Muscle layer of duodenum (tissue), 2 donors: ENCODE results near the gene SH3D19.
"Not testable (repeated sequence)": the region's sequence is repeated elsewhere in the genome, so short reads cannot be mapped to it uniquely, and the experiment has no call there.

Experiments
- H3K27ac ChIP-seq: one replicate; pipeline ENCODE4 v1.7.0; 2013; ENCODE audit warnings: mild to moderate bottlenecking, low read length
- H3K27me3 ChIP-seq: one replicate; pipeline ENCODE4 v1.7.0; 2013; ENCODE audit warnings: low read depth, mild to moderate bottlenecking, control low read depth, low read length
- H3K36me3 ChIP-seq, 2 donors: one replicate each; pipeline ENCODE4 v1.7.0; 2013; ENCODE audit warnings: low read length in 2 of 2, control low read depth in 1 of 2, mild to moderate bottlenecking in 1 of 2; ENCODE audit not compliant: insufficient read depth in 2 of 2, control insufficient read depth in 1 of 2
- H3K4me1 ChIP-seq, 2 donors: one replicate each; pipeline ENCODE4 v1.7.0; 2013; ENCODE audit warnings: low read length in 2 of 2, mild to moderate bottlenecking in 2 of 2, control low read depth in 1 of 2, moderate library complexity in 1 of 2; ENCODE audit not compliant: insufficient read depth in 2 of 2, control insufficient read depth in 1 of 2
- H3K4me3 ChIP-seq, 2 donors: one replicate each; pipeline ENCODE4 v1.7.0; 2013; ENCODE audit warnings: low read length in 2 of 2, low read depth in 1 of 2, mild to moderate bottlenecking in 1 of 2
- H3K9me3 ChIP-seq, 2 donors: one replicate each; pipeline ENCODE4 v1.7.0; 2013; ENCODE audit warnings: low read length in 2 of 2, control low read depth in 1 of 2, mild to moderate bottlenecking in 1 of 2; ENCODE audit not compliant: control insufficient read depth in 1 of 2
- donor health status: healthy.

SH3D19 gene

DNA sequence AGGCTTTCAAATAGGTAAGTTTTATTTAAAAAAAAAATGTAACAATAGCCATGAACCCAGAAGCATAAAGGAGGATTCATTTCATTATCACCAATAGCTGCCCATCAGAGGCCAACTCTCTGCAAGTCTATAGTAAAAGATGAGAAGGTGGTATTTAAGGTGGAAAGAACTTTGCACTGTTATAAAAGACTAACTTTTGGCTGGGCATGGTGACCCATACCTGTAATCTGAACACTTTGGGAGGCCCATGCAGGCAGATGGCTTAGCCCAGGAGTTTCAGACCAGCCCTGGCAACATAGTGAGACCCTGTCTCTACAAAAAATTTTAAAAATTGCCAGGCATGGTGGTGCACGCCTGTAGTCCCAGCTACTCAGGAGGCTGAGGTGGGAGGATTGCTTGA is 182.6 kb downstream of the SH3D19 start:
- Histone ChIP-seq H3K9me3 (no peaks in the 10 kb centered on the region), H3K4me1 (no peaks in the 10 kb centered on the region), H3K27me3 (no peaks in the 10 kb centered on the region), H3K4me3 (no peak overlapping the region), H3K27ac (no peak overlapping the region), H3K36me3 (peaks cover 37 to 42% of the 10 kb centered on the region in 2 donors)

DNA sequence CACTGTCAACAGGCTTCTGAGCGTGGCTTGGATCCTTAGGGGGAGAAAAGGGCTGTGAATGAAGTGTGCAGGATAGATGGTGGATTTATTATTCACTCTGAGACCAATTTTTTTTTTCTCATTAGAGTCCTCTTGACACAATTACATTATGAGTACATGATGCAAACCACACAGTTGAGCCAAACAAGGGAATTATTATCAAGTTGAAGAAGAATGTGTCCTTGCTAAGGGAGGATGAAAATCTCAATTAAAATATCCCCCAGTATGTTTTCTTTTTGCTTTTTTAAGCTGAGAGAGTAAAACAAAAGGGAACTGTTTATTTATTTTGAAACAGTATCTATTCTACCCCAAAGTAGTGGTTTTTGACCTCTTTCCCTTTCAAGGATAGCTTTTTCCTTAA is 185.6 kb downstream of the SH3D19 start:
- Histone ChIP-seq H3K27me3 (no peaks in the 10 kb centered on the region), H3K4me1 (no peaks in the 10 kb centered on the region), H3K27ac (no peak overlapping the region), H3K4me3 (no peak overlapping the region), H3K36me3 (peaks cover 39 to 47% of the 10 kb centered on the region in 2 donors), H3K9me3 (no peaks in the 10 kb centered on the region)

DNA sequence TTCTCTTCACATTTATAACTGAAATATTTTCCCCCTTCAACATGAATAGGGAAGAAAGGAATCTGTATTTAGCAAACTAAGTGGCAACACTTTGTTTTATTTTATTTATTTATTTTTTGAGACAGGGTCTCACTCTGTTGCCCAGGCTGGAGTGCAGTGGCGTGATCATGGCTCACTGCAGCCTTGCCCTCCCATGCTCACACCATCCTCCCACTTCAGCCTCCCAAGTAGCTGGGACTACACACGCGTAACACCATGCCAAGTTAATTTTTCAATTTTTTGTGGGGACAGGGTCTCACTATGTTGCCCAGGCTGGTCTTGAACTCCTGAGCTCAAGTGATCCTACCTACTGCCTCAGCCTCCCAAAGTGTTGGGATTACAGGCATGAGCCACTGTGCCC is 189.4 kb downstream of the SH3D19 start:
- not testable (repeated sequence) for H3K4me3 ChIP-seq, H3K27me3 ChIP-seq, H3K4me1 ChIP-seq, H3K27ac ChIP-seq, H3K9me3 ChIP-seq
- H3K36me3 ChIP-seq, result peaks cover 29 to 48% of the 10 kb centered on the region in 2 donors

DNA sequence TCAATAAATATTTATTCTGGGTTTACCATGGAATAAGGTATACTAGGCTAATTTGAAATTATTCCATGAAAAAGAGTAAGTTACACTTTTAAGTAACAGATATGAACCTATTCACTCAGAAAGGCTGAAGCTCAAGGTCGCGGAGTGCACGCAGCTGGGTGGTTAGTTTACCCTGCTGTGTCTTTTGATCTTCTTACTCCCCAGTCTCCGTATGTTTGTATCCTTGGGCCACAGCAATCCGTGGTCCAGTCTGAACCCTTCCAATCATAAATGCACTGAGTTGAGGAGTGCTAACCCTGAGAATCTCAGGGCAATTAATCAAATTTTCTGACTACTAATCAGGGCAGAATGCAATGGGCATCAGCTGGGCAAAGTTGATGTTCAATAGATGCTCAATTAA is 192.1 kb downstream of the SH3D19 start:
- Histone ChIP-seq H3K4me1 (no peaks in the 10 kb centered on the region), H3K27ac (no peak overlapping the region), H3K4me3 (no peak overlapping the region), H3K27me3 (no peaks in the 10 kb centered on the region), H3K36me3 (peaks cover 21 to 50% of the 10 kb centered on the region in 2 donors), H3K9me3 (no peaks in the 10 kb centered on the region)

DNA sequence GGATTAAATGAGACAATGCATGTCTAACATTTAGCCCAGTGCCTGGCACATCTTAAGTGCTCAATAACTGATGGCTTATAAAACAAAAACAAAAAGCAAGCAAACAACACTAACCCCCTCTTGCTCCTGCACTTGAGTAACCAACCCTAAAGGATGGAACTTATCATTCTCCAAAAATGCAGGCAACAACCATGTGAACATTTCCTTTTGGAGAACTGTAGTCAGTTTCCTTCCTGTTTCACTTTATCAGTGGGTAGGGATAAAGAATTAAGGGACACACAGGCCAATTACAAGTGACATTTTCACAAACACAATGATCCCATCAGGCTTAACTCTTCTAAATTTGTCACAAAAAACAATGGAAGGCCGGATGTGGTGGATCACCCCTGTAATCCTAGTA is 195.6 kb downstream of the SH3D19 start:
- peaks cover 30 to 56% of the 10 kb centered on the region in 2 donors for H3K36me3 ChIP-seq
- H3K4me1 ChIP-seq, result no peaks in the 10 kb centered on the region
- H3K27ac ChIP-seq, result no peak overlapping the region
- no peaks in the 10 kb centered on the region for H3K9me3 ChIP-seq
- no peak overlapping the region for H3K4me3 ChIP-seq
- H3K27me3 ChIP-seq, result no peaks in the 10 kb centered on the region

DNA sequence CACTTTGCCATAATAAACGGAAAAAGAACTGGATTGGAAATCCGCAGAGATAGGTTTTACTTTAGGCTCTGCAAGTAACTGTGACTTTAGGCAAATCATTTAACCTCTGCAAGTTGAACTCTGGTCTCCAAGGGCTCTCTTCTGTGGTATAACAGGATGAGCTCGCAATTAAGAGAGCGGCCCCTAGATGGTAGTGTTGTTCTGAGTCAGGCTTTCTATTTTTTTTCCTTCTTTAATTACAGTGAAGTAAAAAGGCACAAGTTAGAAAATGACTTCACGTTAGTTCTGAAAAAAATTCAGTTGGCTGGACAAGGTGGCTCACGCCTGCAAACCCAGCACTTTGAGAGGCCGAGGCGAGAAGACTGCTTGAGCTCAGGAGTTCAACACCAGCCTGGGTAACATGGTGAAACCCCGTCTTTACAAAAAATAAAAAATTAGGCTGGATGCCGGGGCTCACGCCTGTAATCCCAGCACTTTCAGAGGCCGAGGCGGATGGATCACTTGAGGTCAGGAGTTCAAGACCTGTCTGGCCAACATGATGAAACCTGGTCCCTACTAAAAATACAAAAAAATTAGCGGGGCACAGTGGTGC is 207.9 kb downstream of the SH3D19 start:
- Histone ChIP-seq H3K4me1 (peaks cover 0 to 7% of the 10 kb centered on the region in 2 donors), H3K36me3 (peaks cover 14 to 32% of the 10 kb centered on the region in 2 donors)

DNA sequence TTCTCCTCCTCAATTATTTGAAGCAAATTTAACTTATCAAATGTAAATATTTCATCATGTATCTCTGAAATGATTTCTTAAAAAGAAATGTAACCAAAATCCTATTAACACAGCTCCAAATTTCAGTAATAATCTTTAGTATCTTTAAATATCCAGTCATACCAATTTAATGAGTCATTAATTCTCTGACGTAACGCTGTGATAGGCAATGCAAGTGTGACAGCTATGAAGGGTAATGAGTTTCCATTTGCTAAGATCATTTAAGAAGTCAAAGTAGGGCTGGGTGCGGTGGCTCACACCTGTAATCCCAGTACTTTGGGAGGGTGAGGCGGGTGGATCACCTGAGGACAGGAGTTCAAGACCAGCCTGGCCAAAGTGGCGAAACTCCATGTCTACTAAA is 210.4 kb downstream of the SH3D19 start:
- H3K4me1 ChIP-seq, result peaks cover 0 to 7% of the 10 kb centered on the region in 2 donors
- H3K4me3 ChIP-seq, result no peak overlapping the region
- H3K36me3 ChIP-seq, result peaks cover 11 to 19% of the 10 kb centered on the region in 2 donors
- H3K27me3 ChIP-seq, result no peaks in the 10 kb centered on the region
- H3K27ac ChIP-seq, result peak overlapping the region; percentile 42
- H3K9me3 ChIP-seq, result no peaks in the 10 kb centered on the region

More for the DNA sequence above, 207.9 kb downstream of the SH3D19 start:
- H3K27me3 ChIP-seq, result no peaks in the 10 kb centered on the region
- H3K27ac ChIP-seq, result no peak overlapping the region
- H3K4me3 ChIP-seq, result no peak overlapping the region
- no peaks in the 10 kb centered on the region for H3K9me3 ChIP-seq

DNA sequence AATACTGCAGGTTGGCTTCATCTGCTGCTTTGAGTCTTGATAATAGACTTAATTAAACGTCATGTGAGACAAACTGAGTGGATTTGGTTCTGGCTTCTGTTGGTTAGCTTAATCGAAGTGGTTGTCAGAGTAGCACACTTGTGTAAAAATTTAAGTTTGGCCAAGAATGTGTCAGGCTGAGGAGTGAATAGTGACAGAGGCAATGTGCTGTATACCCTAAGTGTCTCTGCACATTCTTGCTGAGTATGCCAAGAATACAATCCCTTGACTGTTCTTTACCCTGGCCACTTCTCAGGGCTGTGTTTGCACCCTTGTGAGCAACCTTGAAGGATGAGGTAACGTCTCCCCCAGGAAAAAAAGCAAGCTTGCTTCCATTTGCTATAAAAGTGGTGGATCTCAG is 211.1 kb downstream of the SH3D19 start:
- Histone ChIP-seq H3K4me1 (peaks cover 0 to 7% of the 10 kb centered on the region in 2 donors), H3K27ac (no peak overlapping the region), H3K36me3 (peaks cover 7 to 14% of the 10 kb centered on the region in 2 donors), H3K27me3 (no peaks in the 10 kb centered on the region), H3K4me3 (no peak overlapping the region), H3K9me3 (no peaks in the 10 kb centered on the region)

DNA sequence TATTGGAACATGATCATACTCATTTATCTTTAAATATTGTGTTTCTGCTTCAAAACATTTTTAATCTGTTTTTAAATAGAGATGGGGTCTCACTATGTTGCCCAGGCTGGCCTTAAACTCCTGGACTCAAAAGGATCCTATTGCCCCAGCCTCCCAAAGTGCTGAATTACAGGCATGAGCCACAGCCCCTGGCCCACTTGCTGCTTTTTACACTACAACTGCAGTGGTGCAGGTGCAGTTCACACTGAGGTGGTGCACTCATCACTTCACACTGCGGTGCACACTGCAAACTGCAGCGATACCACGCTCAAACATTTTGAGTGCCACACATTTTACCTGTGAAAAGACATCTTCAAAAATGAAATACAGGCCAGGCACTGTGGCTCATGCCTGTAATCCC is 215.2 kb downstream of the SH3D19 start:
- H3K4me3 ChIP-seq, result no peak overlapping the region
- H3K36me3 ChIP-seq, result peaks cover 20 to 41% of the 10 kb centered on the region in 2 donors

DNA sequence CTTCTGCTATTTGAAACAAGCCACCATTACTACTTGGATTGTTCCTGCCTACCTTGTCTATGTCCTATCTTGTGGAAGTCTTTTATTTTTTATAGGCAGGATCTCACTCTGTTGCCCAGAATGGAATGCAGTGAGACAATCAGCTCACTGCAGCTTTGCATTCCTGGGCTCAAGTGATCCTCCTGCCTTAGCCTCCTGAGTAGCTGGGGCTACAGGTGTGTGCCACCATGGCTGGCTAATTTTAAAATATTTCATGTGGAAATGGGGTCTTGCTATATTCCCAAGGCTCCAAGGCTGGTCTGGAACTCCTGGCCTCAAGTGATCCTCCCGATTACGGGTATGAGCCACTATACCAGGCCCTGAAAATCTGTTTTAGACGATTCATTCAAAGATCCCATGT is 218.3 kb downstream of the SH3D19 start:
- Histone ChIP-seq H3K4me1 (peaks cover under 1 to 2% of the 10 kb centered on the region in 2 donors), H3K9me3 (no peaks in the 10 kb centered on the region), H3K4me3 (no peak overlapping the region), H3K36me3 (peaks cover 47 to 58% of the 10 kb centered on the region in 2 donors), H3K27me3 (no peaks in the 10 kb centered on the region), H3K27ac (no peak overlapping the region)

More for the DNA sequence above, 215.2 kb downstream of the SH3D19 start:
- H3K27me3 ChIP-seq, result no peaks in the 10 kb centered on the region
- H3K9me3 ChIP-seq, result no peaks in the 10 kb centered on the region
- H3K27ac ChIP-seq, result no peak overlapping the region
- H3K4me1 ChIP-seq, result peaks cover 0 to 7% of the 10 kb centered on the region in 2 donors

DNA sequence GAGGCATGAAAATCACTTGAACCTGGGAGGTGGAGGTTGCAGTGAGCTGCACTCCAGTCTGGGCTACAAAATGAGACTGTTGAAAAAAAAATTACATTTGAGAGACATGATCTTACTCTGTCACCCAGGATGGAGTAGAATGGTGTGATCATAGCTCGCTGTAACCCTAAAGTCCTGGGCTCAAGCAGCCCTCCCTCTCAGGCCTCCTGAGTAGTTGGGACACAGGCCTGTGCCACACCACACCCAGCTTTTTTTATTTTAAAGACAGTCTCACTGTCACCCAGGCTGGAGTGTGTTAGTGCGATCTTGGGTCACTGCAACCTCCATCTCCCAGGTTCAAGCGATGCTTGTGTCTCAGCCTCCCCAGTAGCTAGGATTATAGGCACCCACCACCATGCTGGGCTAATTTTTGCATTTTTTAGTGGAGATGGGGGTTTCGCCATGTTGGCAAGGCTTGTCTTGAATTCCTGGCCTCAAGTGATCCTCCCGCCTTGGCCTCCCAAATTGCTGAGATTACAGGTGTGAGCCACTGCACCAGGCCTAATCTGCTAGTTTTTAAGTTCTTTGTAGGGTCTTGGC is 219.9 kb downstream of the SH3D19 start:
- Histone ChIP-seq H3K27ac (no peak overlapping the region), H3K36me3 (peaks cover 48 to 60% of the 10 kb centered on the region in 2 donors), H3K4me3 (no peak overlapping the region), H3K9me3 (no peaks in the 10 kb centered on the region), H3K4me1 (peaks cover 11 to 17% of the 10 kb centered on the region in 2 donors), H3K27me3 (no peaks in the 10 kb centered on the region)

DNA sequence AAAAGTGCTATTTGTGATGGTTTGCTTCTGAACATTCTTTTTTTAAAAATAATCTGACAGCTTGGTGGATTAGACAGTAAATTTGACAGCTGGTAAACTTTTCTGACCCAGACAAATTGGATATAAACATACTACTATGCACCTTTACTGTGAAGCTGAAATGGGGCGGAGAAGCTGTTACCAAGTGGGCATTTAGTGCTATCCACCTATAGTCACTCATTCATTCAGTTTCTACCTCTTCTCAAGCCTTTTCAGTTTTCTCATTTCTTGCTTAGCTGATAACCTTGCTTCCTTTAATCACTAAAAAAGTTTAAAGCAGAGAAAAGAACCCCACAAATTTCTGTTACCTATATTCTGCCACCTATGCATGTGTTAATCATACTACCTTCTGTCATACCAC is 220.8 kb downstream of the SH3D19 start:
- Histone ChIP-seq H3K27ac (no peak overlapping the region), H3K4me3 (no peak overlapping the region), H3K9me3 (no peaks in the 10 kb centered on the region), H3K27me3 (no peaks in the 10 kb centered on the region), H3K4me1 (peaks cover 11 to 21% of the 10 kb centered on the region in 2 donors), H3K36me3 (peaks cover 48 to 60% of the 10 kb centered on the region in 2 donors)
